Activated CD4-positive, alpha-beta T cell treated with anti-CD3 and anti-CD28 coated beads, Interleukin-2, amount 50 U/mL, for 48 hours (primary cell): Measurements from ENCODE around the gene STRN3.
"Not testable (repeated sequence)": the region's sequence is repeated elsewhere in the genome, so short reads cannot be mapped to it uniquely, and the experiment has no call there.

ENCODE experiments used
- DNase-seq, 2 experiments: peaks; one replicate each; pipeline ENCODE4 v3.0.0-alpha.2; 2020

STRN3 gene, protein sequence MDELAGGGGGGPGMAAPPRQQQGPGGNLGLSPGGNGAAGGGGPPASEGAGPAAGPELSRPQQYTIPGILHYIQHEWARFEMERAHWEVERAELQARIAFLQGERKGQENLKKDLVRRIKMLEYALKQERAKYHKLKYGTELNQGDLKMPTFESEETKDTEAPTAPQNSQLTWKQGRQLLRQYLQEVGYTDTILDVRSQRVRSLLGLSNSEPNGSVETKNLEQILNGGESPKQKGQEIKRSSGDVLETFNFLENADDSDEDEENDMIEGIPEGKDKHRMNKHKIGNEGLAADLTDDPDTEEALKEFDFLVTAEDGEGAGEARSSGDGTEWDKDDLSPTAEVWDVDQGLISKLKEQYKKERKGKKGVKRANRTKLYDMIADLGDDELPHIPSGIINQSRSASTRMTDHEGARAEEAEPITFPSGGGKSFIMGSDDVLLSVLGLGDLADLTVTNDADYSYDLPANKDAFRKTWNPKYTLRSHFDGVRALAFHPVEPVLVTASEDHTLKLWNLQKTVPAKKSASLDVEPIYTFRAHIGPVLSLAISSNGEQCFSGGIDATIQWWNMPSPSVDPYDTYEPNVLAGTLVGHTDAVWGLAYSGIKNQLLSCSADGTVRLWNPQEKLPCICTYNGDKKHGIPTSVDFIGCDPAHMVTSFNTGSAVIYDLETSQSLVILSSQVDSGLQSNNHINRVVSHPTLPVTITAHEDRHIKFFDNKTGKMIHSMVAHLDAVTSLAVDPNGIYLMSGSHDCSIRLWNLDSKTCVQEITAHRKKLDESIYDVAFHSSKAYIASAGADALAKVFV

DNA sequence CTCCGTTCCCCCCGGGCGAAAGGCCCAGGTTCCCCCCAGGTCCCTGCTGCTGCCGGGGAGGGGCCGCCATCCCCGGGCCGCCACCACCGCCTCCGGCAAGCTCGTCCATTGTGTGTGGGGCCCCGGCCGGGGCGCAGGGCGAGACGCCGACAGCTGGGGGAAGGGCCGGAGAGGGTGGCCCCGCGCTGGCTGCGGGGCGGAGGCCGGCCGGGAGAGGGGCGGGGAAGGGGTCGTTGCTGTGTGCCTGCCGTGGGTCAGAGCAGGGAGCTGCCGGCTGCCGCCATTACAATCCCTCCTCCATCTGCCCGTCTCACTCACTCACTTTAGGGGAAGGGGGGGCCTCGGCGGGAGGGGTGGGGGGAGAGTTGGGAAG, at the start of gene STRN3:
STRN3 (minus strand) TSS at position 303 of the 373 bp plus-strand sequence; CDS start at position 109, 194 bp downstream.
- DNase-seq = no peak

GRCh38 chr14:31075144-31075543, 49.0 kb upstream of the STRN3 start:
- no peak for DNase-seq

GRCh38 chr14:31071151-31071550, 45.0 kb upstream of the STRN3 start:
- DNase-seq = no peak

GRCh38 chr14:31070431-31070830, 44.3 kb upstream of the STRN3 start:
- DNase-seq = no peak

DNA sequence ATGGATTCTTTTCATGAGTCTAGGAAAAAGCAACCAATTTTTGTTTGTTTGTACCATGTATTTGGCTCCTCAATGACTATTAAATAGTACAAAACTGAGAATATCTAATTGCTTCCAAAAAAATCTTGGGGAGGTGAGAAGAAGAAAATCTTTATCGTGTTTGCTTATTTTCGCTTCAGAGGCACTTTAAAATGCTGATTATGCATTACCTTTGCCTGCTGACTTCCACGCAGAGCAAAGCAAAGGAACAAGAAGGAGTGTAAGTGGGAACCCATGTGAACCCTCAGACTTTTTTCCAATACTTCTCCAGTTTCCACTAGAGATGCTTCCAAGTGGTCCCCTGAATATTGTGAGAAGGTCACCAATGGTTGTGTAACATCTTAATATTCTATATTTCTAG, 43.2 kb upstream of the STRN3 start:
- DNase-seq = no peak

DNA sequence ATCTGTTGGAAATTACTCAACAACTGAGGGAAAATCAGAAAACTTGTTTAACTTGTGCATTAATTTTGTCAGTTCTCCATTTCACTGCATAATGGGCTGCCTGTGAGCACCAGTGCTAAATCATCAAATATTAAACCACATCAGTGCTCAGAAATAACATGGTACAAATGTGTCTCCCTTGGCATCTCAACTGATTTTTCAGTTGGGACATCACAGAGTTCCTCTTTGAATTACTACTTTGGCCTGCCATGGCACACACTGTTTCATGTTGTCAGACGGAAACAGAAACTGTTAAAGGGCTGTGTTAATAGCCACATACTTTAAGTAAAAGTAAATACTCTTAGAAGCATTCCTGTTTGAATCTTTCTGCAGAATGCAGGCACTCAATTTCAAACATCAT, 42.1 kb upstream of the STRN3 start:
- no peak for DNase-seq

GRCh38 chr14:31062908-31063307, 36.7 kb upstream of the STRN3 start:
- not testable (repeated sequence) for DNase-seq

GRCh38 chr14:31060253-31060875, 34.2 kb upstream of the STRN3 start:
- no peak for DNase-seq

DNA sequence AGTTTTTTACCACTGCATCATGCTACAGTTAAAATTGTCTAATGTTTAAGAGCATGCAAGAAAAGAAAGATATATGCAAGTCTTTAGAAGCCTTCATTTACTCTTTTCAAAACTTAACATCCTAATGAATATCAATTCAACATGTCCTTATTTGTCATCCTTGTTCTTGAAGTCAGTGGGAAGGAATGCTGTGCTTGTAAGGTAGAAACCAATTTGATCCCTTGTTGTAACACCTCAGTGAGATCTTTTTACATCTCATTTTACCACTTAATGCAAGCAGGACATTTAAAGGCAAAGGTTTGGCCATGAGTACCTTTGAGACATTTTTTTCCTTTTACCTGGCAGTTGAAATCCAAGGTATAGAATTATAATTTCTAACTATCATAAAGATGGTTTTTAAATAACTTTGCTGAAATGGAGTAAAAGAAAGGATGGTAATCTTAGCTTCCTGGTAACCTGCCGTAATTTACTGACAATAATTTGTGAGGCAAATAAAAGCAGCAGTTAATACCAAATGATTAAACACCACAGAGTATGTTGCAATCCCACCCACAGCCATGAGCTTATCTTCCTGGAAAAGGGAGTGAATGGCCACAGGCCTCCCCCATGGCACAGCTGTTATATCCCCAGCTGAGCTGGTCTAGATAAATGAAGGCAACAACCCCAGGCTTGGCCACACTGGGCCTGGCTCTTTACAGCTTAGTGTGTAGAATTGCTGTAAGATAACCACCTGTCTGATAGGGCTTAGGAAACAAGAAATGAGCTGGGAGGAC, 33.2 kb upstream of the STRN3 start:
- DNase-seq = no peak

DNA sequence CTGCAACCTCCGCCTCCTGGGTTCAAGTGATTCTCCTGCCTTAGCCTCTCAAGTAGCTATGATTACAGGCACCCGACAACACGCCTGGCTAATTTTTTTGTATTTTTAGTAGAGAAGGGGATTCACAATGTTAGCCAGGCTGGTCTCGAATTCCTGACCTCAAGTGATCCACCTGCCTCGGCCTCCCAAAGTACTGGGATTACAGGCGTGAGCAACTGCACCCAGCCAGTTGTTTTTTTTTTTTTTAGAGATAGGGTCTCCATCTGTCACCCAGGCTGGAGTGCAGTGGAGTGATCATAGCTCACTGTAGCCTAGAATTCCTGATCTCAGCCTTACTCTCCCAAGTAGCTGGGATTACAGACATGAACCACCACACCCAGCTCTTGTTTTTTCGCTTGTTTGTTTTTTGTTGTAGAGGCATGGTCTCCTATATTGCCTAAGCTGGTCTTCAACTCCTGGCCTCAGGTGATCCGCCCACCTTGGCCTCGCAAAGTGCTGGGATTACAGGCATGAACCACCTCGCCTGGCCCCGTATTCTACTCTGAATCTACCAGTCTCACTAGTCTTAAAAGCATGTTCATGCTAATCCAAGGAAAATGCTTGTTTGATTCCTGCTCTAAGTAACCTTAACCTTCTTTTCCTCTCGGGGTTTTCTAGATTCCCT, 31.7 kb upstream of the STRN3 start:
- no peak for DNase-seq

DNA sequence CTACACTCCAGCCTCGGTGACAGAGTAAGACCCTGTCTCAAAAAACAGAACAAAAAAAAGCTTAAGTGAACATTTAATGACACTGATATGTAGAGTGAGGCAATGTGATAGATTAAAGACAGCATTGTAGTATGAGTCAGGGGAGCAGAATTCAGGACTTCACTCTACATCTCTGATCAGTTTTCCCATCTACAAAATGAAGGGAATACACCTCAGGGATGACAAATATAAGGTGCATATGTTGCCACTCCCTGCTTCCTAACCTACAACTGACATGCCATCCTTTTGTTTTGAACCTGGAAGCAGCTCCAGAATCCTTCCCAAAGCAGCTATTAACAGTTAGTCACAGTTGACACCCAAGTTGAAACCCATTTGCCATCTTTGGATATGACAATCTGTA, 30.9 kb upstream of the STRN3 start:
- no peak for DNase-seq

DNA sequence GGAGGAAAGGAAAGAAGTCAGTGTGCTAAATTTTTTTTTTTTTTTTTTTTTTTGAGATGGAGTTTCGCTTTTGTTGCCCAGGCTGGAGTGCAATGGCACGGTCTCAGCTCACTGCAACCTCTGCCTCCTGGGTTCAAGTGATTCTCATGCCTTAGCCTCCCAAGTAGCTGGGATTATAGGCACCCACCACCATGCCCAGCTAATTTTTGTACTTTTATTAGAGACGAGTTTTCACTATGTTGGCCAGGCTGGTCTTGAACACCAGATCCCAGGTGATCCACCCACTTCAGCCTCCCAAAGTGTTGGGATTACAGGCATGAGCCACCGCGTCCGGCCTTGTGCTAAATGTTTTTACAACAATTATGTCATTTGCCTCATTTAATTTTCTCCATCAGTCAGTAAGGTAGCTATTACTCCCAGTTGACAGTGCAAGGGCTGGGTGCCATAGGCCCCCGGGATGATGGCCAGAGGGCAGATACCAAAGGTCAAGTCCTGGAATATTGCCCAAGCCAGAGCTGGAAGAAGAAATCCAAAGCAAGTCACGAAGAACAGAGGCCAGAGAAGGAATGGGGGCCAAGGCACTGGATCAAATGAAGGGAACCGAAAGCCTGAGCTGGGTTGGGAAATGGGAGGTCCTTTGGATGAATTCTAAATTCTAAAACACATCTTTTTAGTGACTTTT, 26.9 kb upstream of the STRN3 start:
- DNase-seq = not testable (repeated sequence)

- no peak for DNase-seq
These were observed 25.3 kb upstream of the STRN3 start for GRCh38 chr14:31051511-31051910.

- no peak for DNase-seq
These were observed 24.8 kb upstream of the STRN3 start for GRCh38 chr14:31051023-31051422.

- no peak for DNase-seq
These were observed 21.3 kb upstream of the STRN3 start for GRCh38 chr14:31047503-31047902.

GRCh38 chr14:31045501-31046080, 19.4 kb upstream of the STRN3 start:
- no peak for DNase-seq

- DNase-seq = no peak
These were observed 17.2 kb upstream of the STRN3 start for GRCh38 chr14:31043379-31043778.

DNA sequence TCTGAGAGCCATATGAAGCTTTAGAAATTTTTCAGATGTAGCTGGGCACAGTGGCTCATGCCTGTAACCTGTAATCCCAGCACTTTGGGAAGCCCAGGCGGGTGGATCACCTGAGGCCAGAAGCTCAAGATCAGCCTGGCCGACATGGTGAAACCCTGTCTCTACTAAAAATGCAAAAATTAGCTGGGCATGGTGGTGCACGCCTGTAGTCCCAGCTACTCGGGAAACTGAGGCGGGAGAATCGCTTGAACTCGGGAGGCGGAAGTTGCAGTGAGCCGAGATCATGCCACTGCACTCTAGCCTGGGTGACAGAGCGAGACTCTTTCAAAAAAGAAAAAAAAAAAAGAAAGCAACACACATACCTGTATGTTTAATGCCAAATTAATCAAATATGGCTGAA, 16.7 kb upstream of the STRN3 start:
- DNase-seq = not testable (repeated sequence)

- no peak for DNase-seq
These were observed 16.1 kb upstream of the STRN3 start for GRCh38 chr14:31042300-31042699.

- no peak for DNase-seq
These were observed 12.5 kb upstream of the STRN3 start for GRCh38 chr14:31038521-31039166.

DNA sequence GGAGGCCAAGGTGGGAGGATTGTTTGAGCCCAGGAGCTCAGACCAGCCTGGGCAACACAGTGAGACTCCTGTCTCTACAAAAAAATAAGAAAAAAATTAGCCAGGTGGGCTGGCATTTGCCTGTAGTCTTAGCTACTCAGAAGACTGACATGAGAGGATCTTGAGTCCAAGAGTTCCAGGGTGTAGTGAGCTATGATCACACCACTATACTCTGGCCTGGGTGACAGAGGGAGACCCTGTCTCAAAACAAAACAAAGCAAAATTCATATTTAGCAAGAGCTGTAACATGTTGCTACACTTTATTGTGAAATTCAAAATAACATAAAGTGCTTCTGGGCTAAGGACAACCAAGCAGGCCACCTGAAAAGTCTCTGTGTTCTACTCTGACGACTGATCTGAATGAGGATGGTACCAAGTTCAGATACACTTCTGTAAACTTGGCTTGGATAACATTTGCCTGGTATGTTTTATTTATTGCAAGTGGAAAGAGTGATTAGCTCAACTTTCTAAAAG, 11.6 kb upstream of the STRN3 start:
- DNase-seq = no peak
